HG02610 (cell line): ENCODE results near the gene FOXO6.

Source experiments
- ATAC-seq: cut with Tn5 transposase; IDR thresholded peaks from one replicate; pipeline ENCODE4 v1.9.1; 2021; ENCODE audit warnings: mild to moderate bottlenecking, moderate library complexity; ENCODE audit not compliant: unreplicated experiment

The FOXO6 gene

DNA sequence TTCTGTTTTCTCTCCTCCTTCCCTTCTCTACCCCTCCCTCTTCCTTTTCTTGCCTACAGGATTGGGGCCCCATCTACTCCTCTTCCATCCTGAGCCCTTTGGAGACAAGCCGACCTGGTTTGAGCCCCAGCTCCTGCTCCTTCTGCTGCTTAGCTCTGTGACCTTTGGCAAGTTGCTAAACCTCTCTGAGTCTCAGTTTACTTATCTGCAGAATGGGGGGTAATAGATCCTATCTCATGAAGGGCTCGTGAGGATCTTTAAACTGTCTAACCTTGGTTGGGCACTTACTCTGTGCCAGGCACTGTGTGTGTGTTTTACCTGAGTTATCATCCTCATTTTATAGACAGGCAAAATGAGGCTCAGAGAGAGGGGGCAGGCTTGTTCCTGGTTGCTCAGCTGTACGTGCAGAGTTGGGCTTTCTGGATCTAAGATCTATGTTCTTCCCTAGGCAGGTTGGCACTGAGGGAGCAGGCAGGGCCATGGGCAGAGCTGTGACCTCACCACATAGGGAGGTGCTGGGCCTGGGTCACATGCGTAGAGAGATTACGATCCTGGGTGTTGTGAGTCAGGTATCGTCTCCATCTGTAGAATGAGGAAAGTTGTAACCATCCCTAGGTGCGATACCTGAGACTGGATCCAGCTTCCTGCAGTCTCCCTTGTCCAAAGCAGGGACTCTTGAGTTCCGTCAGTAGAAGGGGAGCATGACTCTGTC, 58.5 kb downstream of the FOXO6 start:
- ATAC-seq, result no peak

- no peak for ATAC-seq
Measured at GRCh38 chr1:41420351-41420750, 59.1 kb downstream of the FOXO6 start.

DNA sequence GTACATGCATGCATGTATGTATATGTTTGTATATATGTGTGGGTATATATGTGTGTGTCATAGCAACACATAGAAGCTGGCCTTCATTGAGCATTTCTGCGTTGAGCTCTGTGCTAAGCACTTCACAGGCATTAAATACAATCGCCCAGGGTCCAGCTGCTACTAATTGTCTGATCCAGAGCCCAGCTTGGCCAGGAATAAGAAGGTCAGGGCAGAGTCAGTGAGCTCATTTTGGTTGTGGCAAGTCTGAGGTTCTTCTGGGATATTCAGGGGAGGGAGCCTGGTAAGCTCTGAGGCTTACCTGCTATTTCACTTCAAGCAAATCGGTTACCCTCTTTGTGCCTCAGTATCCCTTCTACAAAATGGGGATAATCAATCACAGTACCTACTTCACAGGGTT, 59.6 kb downstream of the FOXO6 start:
- ATAC-seq, result no peak

DNA sequence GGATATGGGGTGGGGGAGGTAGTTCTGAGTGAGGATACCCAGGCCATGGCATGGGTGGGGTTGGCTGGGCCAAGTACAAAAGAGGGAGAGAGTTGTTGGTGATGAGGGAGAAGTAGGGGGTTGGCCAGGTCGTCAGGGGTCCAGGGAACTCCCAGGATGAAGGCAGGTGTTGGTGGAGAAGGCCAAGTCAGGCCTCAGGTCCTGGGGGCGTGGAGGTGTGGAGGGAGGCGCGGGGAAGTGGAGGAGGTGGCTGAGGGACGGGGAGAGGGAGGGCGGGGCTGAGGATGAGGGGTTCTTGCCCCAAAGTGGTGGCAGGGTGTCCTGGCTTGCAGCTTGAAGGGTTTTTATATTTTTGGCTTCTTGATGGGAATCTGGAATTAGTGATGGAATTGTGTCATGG, 61.1 kb downstream of the FOXO6 start:
- ATAC-seq, result no peak

DNA sequence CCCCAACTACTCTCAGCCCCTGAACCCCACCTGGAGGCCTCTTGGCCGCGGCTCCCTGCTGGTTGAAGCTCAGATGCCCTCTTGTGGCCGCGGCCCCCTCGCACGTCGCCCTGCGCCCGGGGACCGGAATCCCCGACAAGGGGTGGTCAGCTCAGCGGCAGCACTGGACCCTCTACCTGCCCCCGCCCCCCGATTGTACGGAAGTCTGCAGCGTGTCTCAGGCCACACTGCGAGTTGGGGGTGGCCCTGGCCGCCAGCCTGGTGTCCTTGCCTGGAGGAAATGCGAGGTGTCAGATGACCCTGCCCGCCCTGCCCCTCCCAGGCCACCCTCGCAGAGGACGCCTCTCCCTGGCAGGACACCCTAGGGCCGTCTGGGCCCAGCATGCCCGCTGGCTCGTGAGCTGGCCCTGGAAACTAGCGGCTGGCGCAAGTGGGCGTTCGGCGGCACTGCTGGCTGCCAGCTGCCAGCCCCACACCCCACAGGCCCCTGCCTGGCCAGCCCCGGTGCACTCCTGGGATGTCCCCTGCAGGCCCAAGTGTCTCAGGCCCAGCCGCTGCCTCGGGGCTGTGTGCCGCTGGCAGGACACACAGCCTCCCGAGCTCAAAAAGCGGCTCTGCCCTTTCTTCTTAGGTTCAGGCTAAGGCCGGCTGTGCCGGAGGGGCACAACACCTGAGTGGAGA, 62.4 kb downstream of the FOXO6 start:
- no peak for ATAC-seq

GRCh38 chr1:41424581-41425118, 63.4 kb downstream of the FOXO6 start:
- ATAC-seq, result no peak

DNA sequence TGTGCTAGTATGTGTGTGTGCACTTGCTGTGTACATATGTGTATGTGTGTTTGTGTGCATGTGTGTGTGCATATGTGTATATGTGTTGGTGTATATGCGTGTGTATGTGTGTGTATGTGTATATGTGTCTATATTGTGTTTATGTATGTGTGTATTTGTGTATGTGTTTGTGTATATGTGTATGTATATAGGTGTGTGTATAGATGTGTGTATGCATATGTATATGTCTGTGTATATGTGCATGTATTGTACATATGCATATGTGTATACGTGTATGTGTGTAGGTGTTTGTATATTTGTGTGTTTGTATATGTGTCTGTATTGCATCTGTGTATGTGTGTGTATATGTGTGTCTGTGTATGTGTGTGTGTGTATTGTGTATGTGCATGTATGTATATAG, 64.1 kb downstream of the FOXO6 start:
- ATAC-seq, result no peak

DNA sequence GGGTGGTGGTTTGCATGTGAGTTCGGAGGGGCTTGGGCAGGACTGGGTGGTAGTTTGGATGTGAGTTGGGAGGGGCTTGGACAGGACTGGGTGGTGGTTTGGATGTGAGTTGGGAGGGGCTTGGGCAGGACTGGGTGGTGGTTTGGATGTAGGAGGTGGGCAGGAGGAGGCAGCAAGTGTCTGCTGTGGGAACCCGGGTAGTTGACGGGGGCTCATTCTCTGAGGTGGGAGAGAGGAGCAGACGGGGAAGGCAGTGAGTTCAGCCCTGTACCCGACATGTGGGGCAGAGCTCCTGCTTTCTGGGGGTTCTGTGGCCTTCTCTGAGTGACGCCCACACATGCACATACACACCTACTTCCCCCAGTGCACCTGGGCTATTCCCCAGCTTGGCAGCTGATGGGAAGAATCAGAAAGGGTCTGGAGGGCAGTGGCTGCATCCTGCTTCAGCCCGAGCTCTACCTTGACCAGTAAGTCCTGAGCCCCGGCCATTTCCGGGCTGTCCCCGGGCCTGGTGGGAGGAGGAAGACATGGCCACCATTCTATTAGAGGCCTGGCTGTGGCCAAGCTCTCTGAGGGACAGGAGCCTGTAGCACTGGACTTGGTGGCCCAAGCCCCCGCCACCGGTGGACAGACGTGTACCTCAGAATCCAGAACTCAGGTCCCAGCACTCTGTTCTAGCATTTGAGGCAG, 65.1 kb downstream of the FOXO6 start:
- ATAC-seq, result no peak

- ATAC-seq, result no peak
Measured at GRCh38 chr1:41427122-41427913, 66.1 kb downstream of the FOXO6 start.

DNA sequence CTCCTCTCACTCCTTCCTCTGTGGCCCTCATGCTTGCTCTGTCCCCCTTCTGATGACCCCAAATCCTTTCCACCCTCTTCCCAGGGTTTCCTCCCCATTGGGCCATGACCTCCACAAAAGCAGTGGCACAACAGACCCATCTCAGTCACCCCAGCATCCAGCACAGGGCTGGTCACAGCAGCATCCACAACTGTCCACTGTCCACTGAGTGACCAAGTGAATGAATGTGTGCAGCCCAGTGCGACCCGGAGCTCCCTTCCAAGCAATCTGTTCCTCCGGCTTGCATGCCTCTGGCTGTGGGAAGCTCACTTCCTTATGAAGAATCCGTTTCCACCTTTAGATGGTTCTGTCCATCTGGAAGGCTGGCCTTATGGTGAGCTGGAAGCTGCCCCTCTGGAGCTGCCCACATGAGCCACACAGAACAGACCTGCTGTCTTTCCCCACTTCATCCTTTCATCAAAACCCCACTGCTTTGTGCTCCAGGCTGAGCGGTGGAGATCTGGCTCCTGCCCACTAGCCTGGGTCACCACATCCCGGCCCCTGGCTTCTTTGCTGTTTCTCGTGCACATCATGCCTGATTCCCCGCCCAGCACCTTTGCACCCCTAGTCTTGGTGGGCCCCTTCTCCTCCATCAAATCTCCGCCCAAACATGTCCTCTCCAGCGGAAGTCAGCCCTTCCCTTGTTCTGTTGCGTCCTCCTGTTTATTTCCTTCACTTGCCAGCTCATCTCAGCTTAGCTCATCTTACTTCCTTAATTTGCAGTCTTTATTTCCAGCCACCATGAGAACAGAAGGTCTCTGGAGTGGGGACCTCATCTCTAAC, 66.9 kb downstream of the FOXO6 start:
- no peak for ATAC-seq

- ATAC-seq, result no peak
Measured at GRCh38 chr1:41428738-41429640, 67.8 kb downstream of the FOXO6 start.

GRCh38 chr1:41429641-41430035, 68.4 kb downstream of the FOXO6 start:
- no peak for ATAC-seq

- ATAC-seq, result no peak
Measured at GRCh38 chr1:41430069-41430468, 68.8 kb downstream of the FOXO6 start.

- ATAC-seq, result no peak
Measured at GRCh38 chr1:41430582-41430981, 69.3 kb downstream of the FOXO6 start.

- no peak for ATAC-seq
Measured at GRCh38 chr1:41431490-41432350, 70.5 kb downstream of the FOXO6 start.
